LNCAP (cell line): ENCODE measurements around the gene TRIM63.

ENCODE experiments used
- CTCF ChIP-seq: fragments of 450-650 bp; IDR thresholded peaks from 2 replicates; pipeline ENCODE4 v1.5.1; 2017; ENCODE audit warnings: mild to moderate bottlenecking

TRIM63 gene

DNA sequence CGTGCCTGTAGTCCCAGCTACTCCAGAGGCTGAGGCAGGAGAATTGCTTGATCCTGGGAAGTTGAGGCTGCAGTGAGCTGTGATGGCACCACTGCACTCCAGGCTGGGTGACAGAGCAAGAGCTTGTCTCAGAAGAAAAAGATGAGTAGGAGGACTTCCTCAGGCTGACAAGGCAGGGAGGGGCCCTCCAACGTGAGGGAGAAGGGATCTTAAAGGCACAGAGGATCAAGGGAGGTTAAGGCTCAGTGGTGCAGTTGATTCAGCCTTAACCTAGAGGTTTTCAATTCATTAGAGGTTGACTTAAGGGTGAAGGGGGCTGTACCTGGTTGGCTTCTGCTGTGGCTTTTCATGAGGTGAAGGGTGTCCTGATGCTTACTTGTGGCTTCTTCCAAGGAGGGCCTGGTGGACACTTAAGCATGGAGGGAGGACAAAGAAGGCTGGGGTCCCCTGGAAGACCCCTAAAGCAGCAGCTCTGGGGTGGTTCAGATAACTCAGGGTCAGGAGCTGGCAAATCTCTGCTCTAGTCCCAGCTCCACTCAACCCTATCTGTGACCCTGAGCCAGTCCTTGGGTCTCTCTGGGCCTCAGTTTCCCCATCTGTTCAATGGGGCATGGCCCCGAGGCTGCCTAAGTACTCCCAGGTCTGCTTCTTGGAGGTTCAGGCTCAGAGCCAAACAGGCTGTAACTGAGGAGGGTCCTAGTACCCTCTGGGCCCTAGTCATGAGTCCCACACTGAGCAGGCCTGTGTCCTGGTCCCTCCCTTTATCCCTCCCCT is 39.5 kb downstream of the TRIM63 start:
- no peak for TF ChIP-seq CTCF

DNA sequence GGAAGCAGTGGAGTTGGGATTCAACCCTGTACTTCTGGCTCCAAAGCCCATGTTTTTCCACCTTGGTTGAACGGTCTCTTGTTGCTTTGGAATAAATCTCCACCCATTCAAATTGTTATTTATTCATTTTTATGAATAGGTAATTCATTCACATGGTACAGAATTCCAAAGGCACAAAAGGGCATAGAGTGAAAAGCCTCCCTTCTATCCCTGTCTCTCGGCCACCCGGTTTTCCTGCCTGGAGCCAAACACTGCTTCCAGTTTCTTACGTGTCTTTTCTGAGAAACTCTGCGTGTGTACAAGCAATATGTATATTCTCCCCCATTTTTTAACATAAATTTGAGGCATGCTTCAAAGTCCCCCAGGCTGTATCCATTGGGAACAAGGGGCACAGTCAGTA is 41.9 kb downstream of the TRIM63 start:
- TF ChIP-seq CTCF = no peak

- TF ChIP-seq CTCF = no peak
Measured at GRCh38 chr1:26025060-26025459, 42.4 kb downstream of the TRIM63 start.

- no peak for TF ChIP-seq CTCF
Measured at GRCh38 chr1:26023826-26024225, 43.6 kb downstream of the TRIM63 start.

GRCh38 chr1:26023009-26023408 is 44.4 kb downstream of the TRIM63 start:
- TF ChIP-seq CTCF = no peak

GRCh38 chr1:26022404-26022779 is 45.0 kb downstream of the TRIM63 start:
- no peak for TF ChIP-seq CTCF

- TF ChIP-seq CTCF = no peak
Measured at GRCh38 chr1:26021647-26022403, 45.6 kb downstream of the TRIM63 start, which contains the start of gene EXTL1. TSS of gene EXTL1 (plus strand) at chr1:26021775. CDS start at chr1:26022647, 872 bp downstream.
